Fibroblast of gingiva (primary cell): Measurements from ENCODE around the gene QPCTL.
"Not testable (repeated sequence)": the region's sequence is repeated elsewhere in the genome, so short reads cannot be mapped to it uniquely, and the experiment has no call there.

Experiments
- DNase-seq: peaks from one replicate; pipeline ENCODE4 v3.0.0-alpha.2; 2011; ENCODE audit warnings: low read depth

The QPCTL gene

DNA sequence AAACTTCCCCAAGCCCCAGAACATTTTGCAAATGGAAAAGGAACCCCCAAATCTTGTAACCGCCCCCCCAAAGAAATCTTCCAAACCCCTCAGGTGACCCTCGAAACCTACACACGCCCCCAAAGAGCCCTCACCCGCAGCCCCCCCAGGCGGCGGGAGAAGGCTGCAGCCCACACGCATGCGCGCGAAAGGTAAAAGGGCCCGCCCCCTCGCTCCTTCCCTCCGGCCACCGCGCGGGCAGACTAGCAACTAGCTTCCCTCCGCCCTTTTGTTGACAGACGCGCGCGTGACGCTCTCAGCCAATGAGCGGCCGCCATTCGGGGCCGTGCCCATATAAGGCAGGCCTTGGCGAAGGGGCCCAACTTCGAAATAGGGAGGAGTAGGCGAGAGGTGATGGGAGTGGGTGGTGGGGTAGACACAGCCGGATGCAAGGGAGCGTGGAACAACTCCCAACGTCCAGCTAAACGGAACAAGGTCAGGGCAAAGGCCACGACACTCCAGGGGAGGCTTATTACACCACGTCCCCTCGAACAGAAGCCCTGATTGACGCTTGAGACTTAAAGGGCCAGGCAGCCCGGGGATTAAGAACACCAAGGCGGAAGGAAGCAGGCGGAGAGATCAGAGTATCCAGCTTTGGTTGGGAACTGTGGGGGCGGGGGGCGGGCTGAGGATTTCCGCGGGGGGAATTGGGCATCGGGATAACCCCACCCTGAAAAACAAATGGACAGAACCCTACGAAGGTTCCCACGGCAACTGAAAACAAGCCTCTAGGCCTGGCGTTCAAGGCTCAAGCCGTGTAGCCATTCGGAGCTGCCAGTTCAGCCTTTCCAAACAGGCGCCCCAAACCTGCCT lies 24.9 kb downstream of the QPCTL start:
- peak; percentile 100 for DNase-seq

DNA sequence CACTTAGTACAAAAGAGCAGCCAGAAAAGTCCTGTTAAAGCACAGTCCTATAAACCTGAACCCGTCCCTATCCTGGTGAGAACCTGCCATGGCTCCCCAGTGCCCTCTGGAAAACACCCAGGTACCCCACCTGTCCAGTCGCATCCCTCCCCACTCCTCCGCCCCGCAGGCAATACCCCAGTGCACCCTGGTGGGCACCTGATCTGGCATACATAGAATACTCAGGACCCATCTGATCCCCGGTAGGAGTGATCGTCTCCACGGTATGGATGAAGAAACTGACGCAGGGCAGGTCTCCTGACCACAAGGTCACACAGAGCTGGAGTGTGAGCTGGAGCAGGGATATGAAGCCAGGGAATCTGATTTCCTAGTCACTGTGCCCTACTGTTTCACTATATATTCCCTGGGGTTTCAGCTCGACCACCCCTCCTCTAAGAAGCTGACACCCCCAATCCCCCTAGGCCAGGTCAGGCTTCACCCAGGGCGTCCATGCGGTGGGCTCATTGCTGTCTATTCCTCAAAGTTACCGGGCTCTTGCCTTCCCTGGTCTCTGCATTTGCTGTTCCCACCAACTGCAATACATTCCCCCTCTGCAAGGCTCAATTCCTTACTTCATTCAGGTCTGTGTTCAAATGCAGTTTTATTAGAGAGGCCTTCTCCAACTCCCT lies 25.7 kb downstream of the QPCTL start:
- no peak for DNase-seq

DNA sequence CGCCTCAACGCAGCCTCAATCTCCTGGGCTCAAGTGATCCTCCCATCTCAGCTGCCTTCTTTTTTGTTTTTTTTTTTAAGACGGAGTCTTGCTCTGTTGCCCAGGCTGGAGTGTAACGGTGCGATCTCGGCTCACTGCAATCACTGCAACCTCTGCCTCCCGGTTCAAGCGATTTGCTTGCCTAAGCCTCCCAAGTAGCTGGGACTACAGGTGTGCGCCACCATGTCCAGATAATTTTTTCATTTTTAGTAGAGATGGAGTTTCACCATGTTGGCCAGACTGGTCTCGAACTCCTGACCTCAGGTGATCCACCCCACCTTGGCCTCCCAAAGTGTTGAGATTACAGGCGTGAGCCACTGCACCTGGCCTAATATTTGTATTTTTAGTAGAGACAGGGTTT lies 27.6 kb downstream of the QPCTL start:
- DNase-seq = not testable (repeated sequence)

DNA sequence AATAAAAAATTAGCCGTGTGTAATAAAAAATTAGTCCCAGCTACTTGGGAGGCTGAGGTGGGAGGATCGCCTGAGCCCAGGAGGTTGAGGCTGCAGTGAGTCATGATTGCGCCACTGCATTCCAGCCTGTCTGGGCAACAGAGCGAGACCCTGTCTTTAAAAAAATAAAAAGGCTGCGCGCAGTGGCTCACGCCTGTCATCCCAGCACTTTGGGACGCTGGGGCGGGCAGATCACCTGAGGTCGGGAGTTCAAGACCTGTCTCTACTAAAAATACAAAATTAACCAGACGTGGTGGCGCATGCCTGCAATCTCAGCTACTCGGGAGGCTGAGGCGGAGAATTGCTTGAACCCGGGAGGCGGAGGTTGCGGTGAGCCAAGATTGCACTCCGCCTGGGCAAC lies 36.2 kb downstream of the QPCTL start:
- not testable (repeated sequence) for DNase-seq

DNA sequence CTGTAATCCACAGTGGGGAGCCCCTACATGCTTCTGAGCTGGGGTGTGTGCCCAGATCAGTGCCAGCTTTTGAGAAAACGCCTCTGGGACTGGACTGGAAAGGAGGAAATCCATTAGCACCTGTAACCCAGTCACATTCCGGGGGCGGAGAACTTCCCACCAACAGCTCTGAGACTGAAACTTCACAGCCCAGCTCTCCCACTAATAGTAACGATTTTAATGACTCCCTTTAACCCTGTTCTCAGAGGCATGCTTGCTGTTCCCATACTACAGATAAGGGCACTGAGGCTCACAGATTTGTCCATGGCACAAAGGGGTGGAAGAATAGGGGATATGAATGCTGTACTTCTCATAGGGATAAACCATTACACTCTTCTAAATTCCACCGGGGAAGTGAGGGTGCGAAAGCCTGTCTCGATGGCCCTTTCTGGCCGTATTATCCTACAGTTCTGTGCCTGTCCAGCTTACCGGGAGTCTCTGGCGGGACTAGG lies 37.4 kb downstream of the QPCTL start:
- DNase-seq = no peak

DNA sequence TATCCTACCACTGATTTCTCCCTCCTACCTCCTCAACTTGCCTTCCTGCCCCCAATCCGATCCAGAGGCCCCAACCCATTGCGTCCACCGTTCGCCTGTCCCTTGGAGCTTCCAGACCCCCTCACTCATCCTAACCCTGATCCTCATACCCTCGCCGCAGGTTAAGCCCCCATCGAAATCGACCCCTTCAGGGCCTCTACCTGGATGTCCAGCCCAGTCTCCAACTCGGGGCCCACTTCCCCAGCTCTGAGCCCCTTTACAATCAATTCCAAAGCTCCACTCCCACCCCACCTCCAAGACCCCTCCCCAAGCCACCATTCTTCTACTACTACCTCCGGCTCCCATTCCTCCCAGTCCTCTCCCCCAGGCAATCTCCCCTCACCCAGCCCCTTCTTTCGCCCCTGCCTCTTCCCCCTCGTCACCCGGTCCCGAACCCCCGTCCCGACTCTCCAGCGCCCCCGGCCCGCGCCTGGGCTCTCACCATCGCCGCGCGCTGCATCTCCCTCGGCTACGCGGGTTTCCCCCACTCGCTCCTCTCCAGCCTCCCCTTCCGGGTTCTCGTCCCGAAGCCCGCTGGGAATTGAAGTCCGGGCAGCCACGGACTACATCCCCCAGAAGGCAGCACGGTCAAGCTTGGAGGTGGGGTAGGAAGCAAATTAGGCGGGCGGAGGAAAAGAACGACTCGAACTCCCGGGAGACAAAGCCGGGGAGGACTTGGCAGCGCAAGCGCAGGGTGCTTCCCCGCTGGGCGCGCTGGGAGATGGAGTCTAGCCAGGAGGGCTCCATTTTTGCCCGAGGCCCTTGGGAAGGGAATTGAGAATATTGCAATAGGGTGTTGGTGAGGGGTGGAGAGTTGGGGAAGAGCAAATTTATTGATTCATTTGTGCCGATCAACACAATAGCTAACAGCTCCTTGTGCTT lies 38.2 kb downstream of the QPCTL start, which contains the start of gene FBXO46:
Gene FBXO46 (minus strand): TSS at position 529 of the 921 bp plus-strand sequence. CDS start 17,401 bp downstream, outside the sequence.
- DNase-seq = peak; percentile 99

DNA sequence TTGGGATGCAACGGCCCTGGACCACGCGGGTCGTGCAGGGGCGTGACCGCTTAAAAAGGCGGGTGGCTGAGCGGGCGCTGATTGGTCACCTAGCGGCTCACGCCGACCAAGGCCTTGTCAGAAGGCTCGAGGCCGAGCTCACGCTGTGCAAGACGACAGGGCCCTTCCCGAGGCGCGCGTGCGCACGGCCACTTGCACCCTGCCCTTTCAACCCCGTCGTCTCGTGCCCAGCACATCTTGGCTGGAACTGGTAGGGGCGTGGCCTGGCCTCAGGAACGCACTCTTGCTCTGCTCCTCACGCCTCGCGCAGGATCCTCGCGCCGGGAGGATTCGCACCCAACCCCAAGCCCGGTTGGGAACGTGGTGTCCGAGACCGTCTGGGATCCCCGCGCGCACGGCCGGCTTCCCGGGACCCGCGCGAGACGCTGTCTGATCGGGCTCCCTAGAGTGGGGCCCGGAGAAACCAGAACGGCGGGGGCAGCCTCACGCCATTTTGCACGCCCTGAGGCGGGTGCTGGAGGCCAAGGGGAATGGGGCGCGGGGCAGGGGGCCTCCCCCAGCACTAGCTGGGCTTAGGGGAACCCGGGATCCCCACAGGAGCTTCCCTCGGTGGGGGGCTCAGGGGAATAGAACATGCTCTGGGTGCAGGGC lies 40.8 kb downstream of the QPCTL start, which contains the start of gene MEIOSIN:
Gene MEIOSIN (plus strand): TSS at position 280 of the 651 bp plus-strand sequence. CDS start 1,938 bp downstream, outside the sequence.
- no peak for DNase-seq

DNA sequence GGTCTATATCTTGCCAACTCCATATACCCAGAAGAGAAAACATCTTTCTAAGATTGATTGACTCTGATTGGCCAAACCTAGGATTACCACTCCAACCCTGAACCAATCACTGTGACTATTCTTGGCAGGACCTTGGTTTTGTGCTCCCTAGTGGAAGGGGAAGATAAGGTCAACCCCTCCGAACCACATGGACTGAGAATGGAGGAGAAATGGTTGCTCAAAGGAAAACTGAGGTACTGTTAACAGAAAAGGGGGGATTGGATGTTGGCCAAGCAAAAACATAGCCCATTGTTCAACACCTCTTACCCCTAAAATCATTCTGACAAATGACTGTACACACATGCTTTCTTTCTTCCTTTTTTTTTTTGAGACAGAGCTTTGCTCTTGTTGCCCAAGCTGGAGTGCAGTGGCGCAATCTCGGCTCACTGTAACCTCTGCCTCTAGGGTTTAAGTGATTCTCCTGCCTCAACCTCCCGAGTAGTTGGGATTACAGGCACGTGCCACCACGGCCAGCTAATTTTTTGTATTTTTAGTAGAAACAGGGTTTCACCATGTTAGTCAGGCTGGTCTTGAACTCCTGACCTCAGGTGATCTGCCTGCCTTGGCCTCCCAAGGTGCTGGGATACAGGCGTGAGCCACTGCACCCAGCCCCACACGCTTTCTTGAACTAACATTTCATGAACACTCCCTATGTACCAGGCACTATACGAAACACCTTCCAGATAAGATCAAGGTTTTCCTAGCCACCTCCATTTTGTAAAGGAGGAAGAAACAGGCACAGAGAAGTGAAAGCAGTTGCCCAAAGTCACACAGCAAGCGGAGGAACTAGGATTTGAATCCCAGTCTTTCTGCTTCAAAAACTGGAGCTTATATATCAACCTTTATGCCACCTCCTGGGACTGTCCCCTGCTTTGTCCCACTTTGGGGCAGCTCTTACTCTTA lies 47.3 kb downstream of the QPCTL start:
- no peak for DNase-seq

DNA sequence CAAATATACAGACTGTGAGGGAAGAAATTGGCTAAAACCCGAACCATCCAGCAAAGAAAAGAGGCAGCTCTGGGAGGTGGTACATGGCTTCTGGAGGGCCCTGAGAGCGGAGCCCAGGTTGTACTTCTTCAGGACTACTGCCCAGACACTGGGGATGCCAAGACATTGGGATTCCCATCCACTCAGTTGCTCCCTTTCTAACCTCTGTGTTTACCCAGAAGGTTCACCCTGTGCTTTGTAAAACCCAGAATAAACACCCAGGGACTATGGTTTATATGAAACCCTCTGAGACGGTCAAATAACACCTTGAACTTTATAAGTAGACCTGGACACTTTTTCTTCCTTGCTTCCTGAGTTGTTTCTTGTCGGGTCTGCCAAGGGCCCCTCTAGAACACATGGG lies 50.5 kb downstream of the QPCTL start:
- DNase-seq = no peak

DNA sequence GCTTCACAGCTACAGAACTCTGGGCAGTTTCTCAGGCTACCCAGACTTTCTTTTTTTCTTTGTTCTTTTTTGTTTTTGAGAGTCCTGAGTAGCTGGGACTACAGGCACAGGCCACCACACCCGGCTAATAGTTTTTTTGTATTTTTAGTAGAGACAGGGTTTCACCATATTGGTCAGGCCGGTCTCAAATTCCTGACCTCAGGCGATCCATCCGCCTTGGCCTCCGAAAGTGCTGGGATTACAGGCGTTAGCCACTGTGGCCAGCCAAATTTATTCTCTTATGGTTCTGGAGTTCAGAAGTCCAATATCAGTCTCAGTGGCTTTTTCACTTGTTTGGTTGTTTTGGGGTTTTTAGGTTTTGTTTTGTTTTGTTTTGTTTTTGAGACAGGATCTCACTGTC lies 53.1 kb downstream of the QPCTL start:
- no peak for DNase-seq

DNA sequence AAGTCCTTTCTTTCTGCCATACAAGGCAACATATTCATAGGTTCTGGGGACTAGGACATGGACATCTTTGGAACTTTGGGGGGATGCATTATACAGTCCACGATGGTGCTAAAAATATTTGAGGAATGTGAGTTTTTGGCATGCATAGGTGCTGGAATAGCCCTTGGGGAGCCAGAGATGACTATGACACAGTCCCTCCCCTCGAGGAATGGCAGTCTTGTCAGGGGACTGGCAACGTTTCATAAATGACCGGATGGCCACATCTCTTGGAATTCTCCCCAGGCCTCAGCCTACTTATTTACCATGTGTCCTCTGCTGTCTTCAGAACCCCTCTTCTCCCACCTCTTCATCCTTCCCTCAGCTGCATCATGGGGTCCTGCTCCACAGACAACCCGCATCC lies 54.4 kb downstream of the QPCTL start:
- no peak for DNase-seq

DNA sequence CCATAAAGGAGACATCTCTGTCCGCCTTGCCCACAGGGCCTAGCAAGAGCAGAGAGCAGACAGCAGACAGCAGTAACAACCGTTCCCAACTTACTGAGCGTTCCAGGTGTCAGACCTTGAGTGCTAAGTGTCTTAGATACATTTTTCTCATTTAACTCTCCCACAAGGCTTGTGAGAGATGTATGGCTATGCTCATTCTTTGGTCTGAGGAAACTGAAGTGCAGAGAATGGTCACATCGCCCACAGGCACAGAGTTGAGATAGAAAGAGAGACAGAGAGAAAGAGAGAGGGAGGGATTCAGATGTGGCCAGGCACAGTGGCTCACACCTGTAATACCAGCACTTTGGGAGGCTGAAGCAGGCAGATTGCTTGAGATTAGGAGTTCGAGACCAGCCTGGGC lies 55.0 kb downstream of the QPCTL start:
- DNase-seq = no peak

DNA sequence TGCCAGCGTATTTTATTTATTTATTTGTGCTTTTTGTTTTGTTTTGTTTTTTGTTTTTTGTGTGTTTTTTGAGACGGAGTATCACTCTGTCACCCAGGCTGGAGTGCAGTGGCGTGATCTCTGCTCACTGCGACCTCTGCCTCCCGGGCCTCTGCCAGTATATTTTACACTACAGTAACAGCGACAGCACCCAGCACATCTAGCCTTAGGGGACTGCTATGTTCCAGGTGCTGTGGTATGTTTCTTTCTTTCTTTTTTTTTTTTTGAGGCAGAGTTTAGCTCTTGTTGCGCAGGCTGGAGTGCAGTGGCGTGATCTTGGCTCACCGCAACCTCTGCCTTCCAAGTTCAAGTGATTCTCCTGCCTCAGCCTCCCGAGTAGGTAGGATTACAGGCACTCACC lies 59.0 kb downstream of the QPCTL start:
- DNase-seq = not testable (repeated sequence)

DNA sequence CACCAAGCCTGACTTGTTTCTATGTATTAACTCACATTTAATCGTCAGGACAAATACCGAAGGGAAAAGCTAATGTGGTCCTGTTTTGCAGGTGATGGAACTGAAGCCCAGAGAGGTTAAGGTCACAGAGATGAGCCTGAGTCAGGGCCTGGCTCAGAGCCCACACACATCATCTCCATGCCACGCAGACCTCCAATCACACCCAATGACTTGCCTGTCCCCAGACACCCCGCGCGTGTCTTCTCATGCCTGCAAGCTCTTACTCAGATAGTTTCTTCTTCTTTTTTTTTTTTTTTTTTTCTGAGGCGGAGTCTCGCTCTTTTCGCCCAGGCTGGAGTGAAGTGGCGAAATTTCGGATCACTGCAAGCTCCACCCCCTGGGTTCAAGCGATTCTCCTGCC lies 60.2 kb downstream of the QPCTL start:
- no peak for DNase-seq

DNA sequence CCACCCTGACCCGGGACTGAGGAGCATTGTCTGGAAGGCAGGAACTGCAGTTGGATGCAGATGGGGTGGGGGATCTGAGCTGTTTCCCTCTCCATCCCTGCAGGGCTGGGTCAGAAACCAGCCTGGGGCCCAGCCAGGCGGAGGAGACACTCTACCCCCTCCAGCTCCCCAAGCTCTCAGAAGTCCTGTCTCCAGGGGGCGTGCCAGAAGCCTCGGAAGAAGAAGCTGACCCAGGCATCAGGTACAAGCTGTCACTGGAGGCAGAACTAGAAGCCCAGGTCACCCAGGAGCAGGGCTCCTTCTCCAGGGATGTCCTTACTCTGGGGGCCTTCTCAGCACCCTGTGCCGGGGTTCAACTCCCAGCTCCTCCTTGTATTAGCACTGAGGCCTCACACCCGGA lies 61.1 kb downstream of the QPCTL start:
- DNase-seq = no peak
